Psoas muscle (tissue), 8 donors: ENCODE results near the gene FLNB. TPM values are rescaled to one million over a fixed set of nuclear protein-coding genes. Genes with fewer than 3 reads are reported as not detected.

Experiments used
- ATAC-seq, 4 donors: fragments of 200-7000 bp; cut with Tn5 transposase; one replicate each; pipeline ENCODE4 v1.9.1; 2020; ENCODE audit warnings: moderate library complexity in 3 of 4, mild to moderate bottlenecking in 2 of 4
- DNase-seq, 2 donors: peaks; one replicate each; pipeline ENCODE4 v3.0.0-alpha.2; 2020
- H3K27ac ChIP-seq: fragments of 200-600 bp; one replicate; pipeline ENCODE4 v1.8.0; 2022
- H3K27me3 ChIP-seq, 3 donors: fragments of 200-600 bp in 1 of 3; one replicate each; pipeline versions ENCODE4 v1.6.1 to v1.8.0; 2013 to 2022; ENCODE audit warnings: low read length in 2 of 3, mild to moderate bottlenecking in 2 of 3, moderate library complexity in 1 of 3; ENCODE audit not compliant: insufficient read depth in 3 of 3
- H3K36me3 ChIP-seq, 2 donors: fragments of 200-600 bp in 1 of 2; one replicate each; pipeline versions ENCODE4 v1.6.1 to v1.8.0; 2013 to 2022; ENCODE audit warnings: low read depth in 1 of 2, mild to moderate bottlenecking in 1 of 2, moderate library complexity in 1 of 2; ENCODE audit not compliant: insufficient read depth in 1 of 2
- H3K4me1 ChIP-seq: fragments of 200-600 bp; one replicate; pipeline ENCODE4 v1.8.0; 2022
- H3K4me3 ChIP-seq: fragments of 200-600 bp; one replicate; pipeline ENCODE4 v1.8.0; 2022; ENCODE audit warnings: mild to moderate bottlenecking
- H3K9me3 ChIP-seq: fragments of 200-600 bp; one replicate; pipeline ENCODE4 v1.8.0; 2022
- WGBS, 3 donors: extraction: QIAGEN DNeasy Blood & Tissue Kit; methylation state at CpG; one replicate each; pipeline versions ENCODE4 v1.1.6 to v1.1.7; 2013; 5-methylcytosine and 5-hydroxymethylcytosine counted together
- intact Hi-C, 2 donors: fragments of 100-400 bp; cut with DNase I; formaldehyde crosslinking; loops; one replicate each; pipeline versions ENCODE4 v1.11.0 to v1.14.2; 2022
- polyA plus RNA-seq, 3 donors: library from polyadenylated mRNA; stranded (reverse); fragments of 200-250 nt; gene quantifications; one replicate each; pipeline ENCODE4 v1.2.3, GENCODE V29; 2013
- total RNA-seq, 4 donors: library from RNA; stranded (reverse); fragmentation: NEBNext Ultra II Directional in 2 of 4; extraction: Animal tissue kit (Norgen Biotek cat#: 25700) in 2 of 4; gene quantifications; one replicate each; pipeline versions ENCODE4 v1.2.1 to v1.2.4, GENCODE V29; 2021 to 2023
- TF ChIP-seq, protein P1 (sequence below): fragments of 200-600 bp; IDR thresholded peaks from one replicate; pipeline ENCODE4 v1.8.0; 2022; ENCODE audit warnings: antibody characterized with exemption
- donor health status: healthy with polysubstance abuse.
- donor health status: DM: no; HTN: no; CAD: no; lungs with moderate emphysema.
- donor health status: Bipolar disorder and iron deficiency.
- donor health status: healthy.
- donor health status: DM: yes; HTN: yes; CAD: no.
- donor health status: DM: no; HTN: no; CAD: no.
- donor health status: DM: no; HTN: no; CAD: no.
- donor health status: DM: yes; HTN: yes; CAD: no.

FLNB gene
- total and polyA plus RNA-seq, 7 donors: 6.4 to 17.9 (median 14.7) TPM

GRCh38 chr3:58025406-58025805 is 17.2 kb downstream of the FLNB start:
- Histone ChIP-seq H3K9me3 (no peaks in the 10 kb centered on the region), H3K4me1 (no peaks in the 10 kb centered on the region), H3K27ac (no peak overlapping the region), H3K27me3 (no peaks in the 10 kb centered on the region), H3K4me3 (no peak overlapping the region), H3K36me3 (no peaks in the 10 kb centered on the region)
- TF ChIP-seq, protein P1, sequence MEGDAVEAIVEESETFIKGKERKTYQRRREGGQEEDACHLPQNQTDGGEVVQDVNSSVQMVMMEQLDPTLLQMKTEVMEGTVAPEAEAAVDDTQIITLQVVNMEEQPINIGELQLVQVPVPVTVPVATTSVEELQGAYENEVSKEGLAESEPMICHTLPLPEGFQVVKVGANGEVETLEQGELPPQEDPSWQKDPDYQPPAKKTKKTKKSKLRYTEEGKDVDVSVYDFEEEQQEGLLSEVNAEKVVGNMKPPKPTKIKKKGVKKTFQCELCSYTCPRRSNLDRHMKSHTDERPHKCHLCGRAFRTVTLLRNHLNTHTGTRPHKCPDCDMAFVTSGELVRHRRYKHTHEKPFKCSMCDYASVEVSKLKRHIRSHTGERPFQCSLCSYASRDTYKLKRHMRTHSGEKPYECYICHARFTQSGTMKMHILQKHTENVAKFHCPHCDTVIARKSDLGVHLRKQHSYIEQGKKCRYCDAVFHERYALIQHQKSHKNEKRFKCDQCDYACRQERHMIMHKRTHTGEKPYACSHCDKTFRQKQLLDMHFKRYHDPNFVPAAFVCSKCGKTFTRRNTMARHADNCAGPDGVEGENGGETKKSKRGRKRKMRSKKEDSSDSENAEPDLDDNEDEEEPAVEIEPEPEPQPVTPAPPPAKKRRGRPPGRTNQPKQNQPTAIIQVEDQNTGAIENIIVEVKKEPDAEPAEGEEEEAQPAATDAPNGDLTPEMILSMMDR: no peak
- intact Hi-C loops: no loop called here
- WGBS, 3 donors: 67 to 70% (median 69%) methylated on average over 5 of the region's 5 CpGs
- DNase-seq (no peak), ATAC-seq (no peak)

DNA sequence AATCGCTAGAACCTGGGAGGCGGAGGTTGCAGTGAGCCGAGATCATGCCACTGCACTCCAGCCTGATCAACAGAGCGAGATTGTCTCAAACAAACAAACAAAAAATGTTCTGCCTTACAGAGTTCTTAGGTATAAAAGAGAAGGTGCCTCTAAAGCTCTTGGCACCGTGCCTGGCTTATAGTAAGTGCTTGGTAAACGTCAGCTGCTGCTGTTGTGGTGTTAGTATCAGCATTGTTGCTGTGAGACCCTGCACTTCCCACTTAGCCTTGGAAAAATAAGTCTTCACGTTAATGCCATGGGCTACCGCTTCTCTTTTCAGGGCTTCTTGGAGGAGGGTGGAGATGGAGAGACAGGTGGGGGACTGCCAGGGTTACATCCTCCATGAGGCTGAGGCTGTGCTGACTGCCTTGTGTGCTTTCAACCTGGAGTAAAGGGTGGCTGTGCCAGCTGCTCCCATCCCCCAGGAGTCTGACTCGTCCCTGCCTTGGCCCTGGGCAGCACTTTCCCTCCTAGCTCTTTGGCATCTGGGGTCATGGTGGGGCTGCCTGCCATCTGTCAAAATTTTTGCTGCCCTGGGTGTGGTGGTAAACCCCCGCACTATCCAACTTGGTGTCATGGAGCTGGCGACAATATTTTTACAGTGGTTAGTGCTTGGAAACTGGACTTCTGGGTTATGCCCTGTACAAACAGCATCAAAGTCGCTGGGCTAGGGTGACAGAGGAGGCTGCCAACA is 17.8 kb downstream of the FLNB start:
- Histone ChIP-seq H3K4me1 (no peaks in the 10 kb centered on the region), H3K36me3 (no peaks in the 10 kb centered on the region), H3K27ac (no peak overlapping the region), H3K9me3 (no peaks in the 10 kb centered on the region), H3K27me3 (no peaks in the 10 kb centered on the region), H3K4me3 (no peak overlapping the region)
- intact Hi-C loops: no loop called here
- TF ChIP-seq, protein P1: no peak
- 38 to 49% (median 39%) methylated on average over 12 of the region's 12 CpGs for WGBS, 3 donors
- no peak for ATAC-seq
- no peak for DNase-seq

GRCh38 chr3:58026598-58026997 is 18.4 kb downstream of the FLNB start:
- H3K36me3 ChIP-seq: no peaks in the 10 kb centered on the region
- no peak overlapping the region for H3K27ac ChIP-seq
- ATAC-seq: no peak
- TF ChIP-seq, protein P1: no peak
- intact Hi-C loops: no loop called here
- H3K4me3 ChIP-seq: no peak overlapping the region
- no peaks in the 10 kb centered on the region for H3K27me3 ChIP-seq
- DNase-seq: no peak
- 66 to 70% (median 68%) methylated on average over 7 of the region's 7 CpGs for WGBS, 3 donors
- H3K9me3 ChIP-seq: no peaks in the 10 kb centered on the region
- H3K4me1 ChIP-seq: no peaks in the 10 kb centered on the region

DNA sequence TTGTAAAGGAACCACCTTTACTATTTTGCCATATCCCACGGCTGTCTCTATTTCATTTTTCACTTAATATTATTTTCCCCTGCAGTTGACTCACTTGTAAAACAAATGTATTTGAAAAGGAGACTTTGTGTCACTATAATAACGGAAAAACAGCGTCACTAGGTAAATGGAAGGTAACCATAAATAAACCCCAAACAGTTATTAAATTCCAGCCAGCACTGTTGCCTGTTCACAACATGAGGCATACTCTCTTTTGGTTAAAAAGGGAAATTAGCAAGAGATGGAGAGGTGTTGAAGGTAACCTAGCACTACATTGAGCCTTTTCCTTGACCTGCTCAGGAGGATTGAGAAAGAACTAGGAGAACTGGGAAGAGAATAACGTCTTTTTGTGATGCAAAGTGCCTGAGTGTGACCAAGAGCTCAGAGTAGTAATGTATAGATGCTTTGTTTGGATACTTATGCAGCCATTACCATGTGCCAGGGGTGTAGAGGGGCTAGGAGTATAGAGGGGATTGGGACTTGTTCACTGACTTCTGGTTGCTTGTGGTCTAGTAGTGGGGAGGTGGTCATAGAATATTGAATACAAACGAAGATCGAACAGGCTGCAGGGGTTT is 19.6 kb downstream of the FLNB start:
- H3K36me3 ChIP-seq: no peaks in the 10 kb centered on the region
- intact Hi-C loops: no loop called here
- no peaks in the 10 kb centered on the region for H3K27me3 ChIP-seq
- H3K4me3 ChIP-seq: no peak overlapping the region
- no peak overlapping the region for H3K27ac ChIP-seq
- DNase-seq: no peak
- TF ChIP-seq, protein P1: no peak
- H3K9me3 ChIP-seq: no peaks in the 10 kb centered on the region
- H3K4me1 ChIP-seq: no peaks in the 10 kb centered on the region
- no peak for ATAC-seq
- whole genome bisulfite sequencing, 3 donors: 72 to 95% (median 87%) methylated on average over 6 of the region's 6 CpGs
